ENCODE measurements around the gene HEPH.

DNA sequence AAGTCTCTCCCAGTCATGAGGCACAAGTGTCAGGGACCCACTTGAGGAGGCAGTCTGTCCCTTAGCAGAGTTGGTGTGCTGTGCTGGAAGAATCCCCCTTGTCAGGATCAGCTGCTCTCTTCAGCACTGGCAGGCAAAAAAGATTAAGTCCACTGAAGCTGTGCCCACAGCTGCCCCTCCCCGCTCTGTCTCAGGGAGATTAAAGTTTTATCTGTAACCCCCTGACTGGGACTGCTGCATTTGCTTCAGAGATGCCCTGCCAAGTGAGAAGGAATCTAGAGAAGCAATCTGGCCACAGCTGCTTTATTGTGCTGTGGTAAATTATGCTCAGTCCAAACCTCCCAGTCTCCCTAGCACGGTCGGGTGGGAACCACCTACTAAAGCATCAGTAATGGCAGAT, 37.4 kb upstream of the HEPH start:
- no peak for TF ChIP-seq POLR2AphosphoS5 (IDR thresholded peaks at IDR 0.05; ENCODE audit: low read depth, low read length)
- no peak for TF ChIP-seq POLR2A (IDR thresholded peaks at IDR 0.05; ENCODE audit: low read depth, low read length)
- TF ChIP-seq TAF1 (IDR thresholded peaks at IDR 0.05; ENCODE audit: borderline replicate concordance, low read depth, low read length) = no peak
